ENCODE data around the gene PI4K2A.

DNA sequence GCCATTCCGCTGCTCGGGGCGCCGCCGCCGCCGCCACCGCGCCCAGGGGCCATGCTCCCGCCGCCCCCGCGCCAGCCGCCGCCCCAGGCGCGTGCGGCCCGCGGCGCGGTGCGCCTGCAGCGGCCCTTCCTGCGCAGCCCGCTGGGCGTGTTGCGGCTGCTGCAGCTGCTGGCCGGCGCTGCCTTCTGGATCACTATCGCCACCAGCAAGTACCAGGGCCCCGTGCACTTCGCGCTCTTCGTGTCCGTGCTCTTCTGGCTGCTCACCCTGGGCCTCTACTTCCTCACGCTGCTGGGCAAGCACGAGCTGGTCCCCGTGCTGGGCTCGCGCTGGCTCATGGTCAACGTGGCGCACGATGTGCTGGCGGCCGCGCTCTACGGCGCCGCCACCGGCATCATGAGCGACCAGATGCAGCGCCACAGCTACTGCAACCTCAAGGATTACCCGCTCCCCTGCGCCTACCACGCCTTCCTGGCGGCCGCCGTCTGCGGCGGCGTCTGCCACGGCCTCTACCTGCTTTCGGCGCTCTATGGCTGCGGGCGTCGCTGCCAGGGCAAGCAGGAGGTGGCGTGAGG is 73.4 kb downstream of the PI4K2A start:
- TF ChIP-seq, protein P1, sequence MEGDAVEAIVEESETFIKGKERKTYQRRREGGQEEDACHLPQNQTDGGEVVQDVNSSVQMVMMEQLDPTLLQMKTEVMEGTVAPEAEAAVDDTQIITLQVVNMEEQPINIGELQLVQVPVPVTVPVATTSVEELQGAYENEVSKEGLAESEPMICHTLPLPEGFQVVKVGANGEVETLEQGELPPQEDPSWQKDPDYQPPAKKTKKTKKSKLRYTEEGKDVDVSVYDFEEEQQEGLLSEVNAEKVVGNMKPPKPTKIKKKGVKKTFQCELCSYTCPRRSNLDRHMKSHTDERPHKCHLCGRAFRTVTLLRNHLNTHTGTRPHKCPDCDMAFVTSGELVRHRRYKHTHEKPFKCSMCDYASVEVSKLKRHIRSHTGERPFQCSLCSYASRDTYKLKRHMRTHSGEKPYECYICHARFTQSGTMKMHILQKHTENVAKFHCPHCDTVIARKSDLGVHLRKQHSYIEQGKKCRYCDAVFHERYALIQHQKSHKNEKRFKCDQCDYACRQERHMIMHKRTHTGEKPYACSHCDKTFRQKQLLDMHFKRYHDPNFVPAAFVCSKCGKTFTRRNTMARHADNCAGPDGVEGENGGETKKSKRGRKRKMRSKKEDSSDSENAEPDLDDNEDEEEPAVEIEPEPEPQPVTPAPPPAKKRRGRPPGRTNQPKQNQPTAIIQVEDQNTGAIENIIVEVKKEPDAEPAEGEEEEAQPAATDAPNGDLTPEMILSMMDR (IDR thresholded peaks at IDR 0.05): peak in 3 of 6 experiments; percentile 22 to 42 (median 25)
- TF ChIP-seq POLR2A (IDR thresholded peaks at IDR 0.05): peak; percentile 43 to 66
